ENCODE results near the gene FAM163B. TPM values are rescaled to one million over a fixed set of nuclear protein-coding genes. Genes with fewer than 3 reads are reported as not detected.

FAM163B gene
- total RNA-seq, 2 experiments from 2014 or later, result not detected

DNA sequence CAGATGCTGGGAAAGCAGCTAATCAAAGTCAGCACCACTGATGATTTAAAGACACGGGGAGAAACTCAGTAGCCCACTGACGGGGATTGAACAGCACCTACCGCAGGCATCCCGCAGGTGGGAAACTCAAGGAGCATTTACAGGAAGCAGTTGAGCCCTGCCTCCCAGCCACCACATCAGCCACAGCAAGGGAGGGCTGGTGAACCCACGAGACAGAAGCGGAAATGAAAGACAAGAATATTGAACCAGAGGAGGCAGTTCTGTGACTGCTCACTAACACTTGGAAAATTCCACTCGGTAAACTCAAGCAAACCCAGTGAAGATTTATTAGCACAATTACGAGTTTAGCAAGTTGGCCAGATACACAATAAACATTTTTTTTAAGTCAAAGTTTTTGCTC lies 10.6 kb upstream of the FAM163B start:
- peak overlapping the region; percentile 1 for H3K27ac Mint-ChIP-seq
- DNase-seq (peak; percentile 72), ATAC-seq (ENCODE audit: low read depth) (peak; percentile 80)
- H3K36me3 Mint-ChIP-seq, result peaks cover 3% of the 10 kb centered on the region
- H3K4me3 Mint-ChIP-seq, result peak overlapping the region; percentile 50
- POLR2A ChIA-PET, result no interaction called here
- peaks cover 31% of the 10 kb centered on the region for H3K4me1 Mint-ChIP-seq
- peaks cover 14% of the 10 kb centered on the region for H3K27me3 Mint-ChIP-seq
- H3K9me3 Mint-ChIP-seq, result peaks cover 5% of the 10 kb centered on the region

GRCh38 chr9:133618726-133619125 lies 9.5 kb upstream of the FAM163B start:
- POLR2A ChIA-PET, result no interaction called here
- no peak overlapping the region for H3K27ac Mint-ChIP-seq
- no peak for ATAC-seq (ENCODE audit: low read depth)
- H3K9me3 Mint-ChIP-seq, result peaks cover 2% of the 10 kb centered on the region
- H3K27me3 Mint-ChIP-seq, result peaks cover 18% of the 10 kb centered on the region
- no peak overlapping the region for H3K4me3 Mint-ChIP-seq
- peaks cover 31% of the 10 kb centered on the region for H3K4me1 Mint-ChIP-seq
- H3K36me3 Mint-ChIP-seq, result peaks cover 3% of the 10 kb centered on the region
- DNase-seq, result no peak

GRCh38 chr9:133616643-133617405 lies 7.6 kb upstream of the FAM163B start:
- Mint-ChIP-seq H3K4me1 (peaks cover 25% of the 10 kb centered on the region), H3K27me3 (peaks cover 29% of the 10 kb centered on the region), H3K36me3 (peaks cover 2% of the 10 kb centered on the region), H3K4me3 (no peak overlapping the region), H3K9me3 (peaks cover under 1% of the 10 kb centered on the region), H3K27ac (no peak overlapping the region)
- ATAC-seq (ENCODE audit: low read depth) (no peak), DNase-seq (no peak)
- POLR2A ChIA-PET, result no interaction called here

DNA sequence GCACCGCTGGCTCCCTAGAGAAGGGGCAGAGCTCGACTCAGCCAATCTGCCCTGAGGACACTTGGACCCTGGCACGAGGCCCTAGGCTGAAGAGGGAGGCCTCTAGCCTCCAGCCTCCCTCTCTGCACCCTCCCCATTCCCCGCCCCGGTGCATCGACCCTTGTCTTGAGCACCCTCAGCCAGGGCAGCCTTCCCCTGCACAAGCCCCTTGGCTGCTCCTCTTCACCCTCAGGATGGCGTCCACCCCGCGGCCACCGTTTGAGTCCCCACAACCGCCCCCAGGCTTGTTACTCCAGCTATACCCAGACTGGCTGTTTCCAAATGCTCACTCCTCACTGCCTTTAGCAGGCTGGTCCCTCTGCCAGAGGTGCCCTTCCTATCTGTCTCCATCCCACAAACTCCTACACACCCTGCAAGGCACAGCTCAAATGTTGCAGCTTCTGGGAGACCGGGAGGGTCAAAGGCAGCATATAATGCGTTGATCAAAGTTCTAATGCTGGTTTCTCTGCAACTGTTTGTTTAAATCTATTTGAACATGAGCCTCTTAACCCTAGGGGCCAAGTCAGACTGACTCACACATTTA lies 6.5 kb upstream of the FAM163B start:
- ATAC-seq (ENCODE audit: low read depth), result no peak
- H3K36me3 Mint-ChIP-seq, result no peaks in the 10 kb centered on the region
- POLR2A ChIA-PET, result no interaction called here
- peaks cover 40% of the 10 kb centered on the region for H3K27me3 Mint-ChIP-seq
- no peak overlapping the region for H3K4me3 Mint-ChIP-seq
- DNase-seq, result no peak
- H3K9me3 Mint-ChIP-seq, result no peaks in the 10 kb centered on the region
- peaks cover 17% of the 10 kb centered on the region for H3K4me1 Mint-ChIP-seq
- no peak overlapping the region for H3K27ac Mint-ChIP-seq

DNA sequence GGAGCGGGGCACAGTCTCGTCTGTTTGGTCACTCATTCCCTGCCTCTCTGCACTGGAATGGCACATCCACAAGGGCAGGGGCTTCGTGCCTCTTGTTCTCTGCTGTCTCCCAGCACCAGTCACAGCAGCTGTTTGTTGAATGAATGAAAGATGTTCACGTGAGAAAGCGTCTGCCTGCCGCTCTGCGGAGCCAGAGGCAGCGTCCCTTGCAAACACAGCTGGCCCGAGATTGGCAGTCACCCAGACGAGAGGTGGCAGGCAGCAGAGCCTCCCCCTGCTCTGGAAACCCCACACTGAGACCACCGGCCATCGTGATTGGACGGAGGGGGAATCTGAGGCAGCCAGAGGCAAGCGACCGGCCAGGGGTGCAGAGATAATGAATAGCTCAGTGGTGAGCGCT lies 6.0 kb upstream of the FAM163B start:
- POLR2A ChIA-PET, result no interaction called here
- H3K27ac Mint-ChIP-seq, result no peak overlapping the region
- H3K27me3 Mint-ChIP-seq, result peaks cover 45% of the 10 kb centered on the region
- ATAC-seq (ENCODE audit: low read depth), result no peak
- peaks cover 14% of the 10 kb centered on the region for H3K4me1 Mint-ChIP-seq
- no peaks in the 10 kb centered on the region for H3K36me3 Mint-ChIP-seq
- H3K4me3 Mint-ChIP-seq, result no peak overlapping the region
- no peaks in the 10 kb centered on the region for H3K9me3 Mint-ChIP-seq
- no peak for DNase-seq

- POLR2A ChIA-PET, result no interaction called here
- no peaks in the 10 kb centered on the region for H3K36me3 Mint-ChIP-seq
- H3K27ac Mint-ChIP-seq, result no peak overlapping the region
- DNase-seq (no peak), ATAC-seq (ENCODE audit: low read depth) (no peak)
- no peaks in the 10 kb centered on the region for H3K9me3 Mint-ChIP-seq
- H3K4me1 Mint-ChIP-seq, result peaks cover 9% of the 10 kb centered on the region
- H3K27me3 Mint-ChIP-seq, result peaks cover 49% of the 10 kb centered on the region
- H3K4me3 Mint-ChIP-seq, result no peak overlapping the region
These were observed 5.5 kb upstream of the FAM163B start for GRCh38 chr9:133614678-133615077.

DNA sequence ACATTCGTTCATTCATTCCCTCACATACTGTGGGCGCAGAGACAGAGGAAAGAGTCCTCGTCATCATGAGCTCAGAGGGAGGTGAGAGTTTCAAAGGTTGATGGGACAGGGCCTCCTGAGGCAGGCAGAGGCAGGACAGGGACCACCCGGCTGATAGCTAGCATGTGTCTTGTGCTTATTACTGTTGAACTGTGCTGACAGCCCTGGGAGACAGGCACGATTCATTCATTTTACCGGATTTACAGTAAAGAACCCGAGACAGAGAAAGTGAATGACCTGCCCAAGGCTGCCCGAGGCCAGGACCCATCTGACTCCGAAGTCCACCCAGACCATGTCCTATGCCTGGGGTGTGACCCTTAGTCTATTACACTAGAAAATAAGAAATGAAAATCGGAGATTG lies 4.9 kb upstream of the FAM163B start:
- H3K27me3 Mint-ChIP-seq, result peaks cover 52% of the 10 kb centered on the region

GRCh38 chr9:133613432-133613831 lies 4.2 kb upstream of the FAM163B start:
- Mint-ChIP-seq H3K4me3 (no peak overlapping the region), H3K4me1 (peaks cover 2% of the 10 kb centered on the region), H3K27me3 (peaks cover 50% of the 10 kb centered on the region), H3K27ac (no peak overlapping the region), H3K9me3 (no peaks in the 10 kb centered on the region), H3K36me3 (no peaks in the 10 kb centered on the region)
- no peak for DNase-seq
- POLR2A ChIA-PET, result no interaction called here
- no peak for ATAC-seq (ENCODE audit: low read depth)

More for the DNA sequence above, 4.9 kb upstream of the FAM163B start:
- H3K36me3 Mint-ChIP-seq, result no peaks in the 10 kb centered on the region
- POLR2A ChIA-PET, result no interaction called here
- H3K4me3 Mint-ChIP-seq, result no peak overlapping the region
- DNase-seq, result no peak
- H3K27ac Mint-ChIP-seq, result no peak overlapping the region
- peaks cover 5% of the 10 kb centered on the region for H3K4me1 Mint-ChIP-seq
- ATAC-seq (ENCODE audit: low read depth), result no peak
- no peaks in the 10 kb centered on the region for H3K9me3 Mint-ChIP-seq

GRCh38 chr9:133612816-133613215 lies 3.6 kb upstream of the FAM163B start:
- no peak overlapping the region for H3K27ac Mint-ChIP-seq
- peaks cover 51% of the 10 kb centered on the region for H3K27me3 Mint-ChIP-seq
- H3K9me3 Mint-ChIP-seq, result no peaks in the 10 kb centered on the region
- no peaks in the 10 kb centered on the region for H3K36me3 Mint-ChIP-seq
- H3K4me1 Mint-ChIP-seq, result peaks cover 2% of the 10 kb centered on the region
- no peak overlapping the region for H3K4me3 Mint-ChIP-seq
- POLR2A ChIA-PET, result no interaction called here
- ATAC-seq (ENCODE audit: low read depth) (no peak), DNase-seq (no peak)

GRCh38 chr9:133612051-133612450 lies 2.9 kb upstream of the FAM163B start:
- Mint-ChIP-seq H3K4me1 (no peaks in the 10 kb centered on the region), H3K9me3 (no peaks in the 10 kb centered on the region), H3K4me3 (no peak overlapping the region), H3K27ac (no peak overlapping the region), H3K36me3 (no peaks in the 10 kb centered on the region), H3K27me3 (peaks cover 55% of the 10 kb centered on the region)
- ATAC-seq (ENCODE audit: low read depth), result no peak
- POLR2A ChIA-PET, result no interaction called here
- no peak for DNase-seq

- DNase-seq (no peak), ATAC-seq (ENCODE audit: low read depth) (no peak)
- Mint-ChIP-seq H3K36me3 (no peaks in the 10 kb centered on the region), H3K4me1 (no peaks in the 10 kb centered on the region), H3K4me3 (no peak overlapping the region), H3K27ac (no peak overlapping the region), H3K27me3 (peaks cover 54% of the 10 kb centered on the region), H3K9me3 (no peaks in the 10 kb centered on the region)
- POLR2A ChIA-PET, result no interaction called here
These were observed 1.7 kb upstream of the FAM163B start for GRCh38 chr9:133610845-133611244.

- DNase-seq (no peak), ATAC-seq (ENCODE audit: low read depth) (no peak)
- H3K4me3 Mint-ChIP-seq, result no peak overlapping the region
- POLR2A ChIA-PET, result no interaction called here
- peaks cover 50% of the 10 kb centered on the region for H3K27me3 Mint-ChIP-seq
- H3K9me3 Mint-ChIP-seq, result no peaks in the 10 kb centered on the region
- no peaks in the 10 kb centered on the region for H3K36me3 Mint-ChIP-seq
- peaks cover 6% of the 10 kb centered on the region for H3K4me1 Mint-ChIP-seq
- H3K27ac Mint-ChIP-seq, result no peak overlapping the region
These were observed 300 bp downstream of the FAM163B start for GRCh38 chr9:133608889-133609288.

- no peak for ATAC-seq (ENCODE audit: low read depth)
- Mint-ChIP-seq H3K27ac (no peak overlapping the region), H3K4me3 (no peak overlapping the region), H3K36me3 (no peaks in the 10 kb centered on the region), H3K4me1 (peaks cover 6% of the 10 kb centered on the region), H3K9me3 (no peaks in the 10 kb centered on the region), H3K27me3 (peaks cover 47% of the 10 kb centered on the region)
- POLR2A ChIA-PET, result no interaction called here
- DNase-seq, result no peak
These were observed 807 bp downstream of the FAM163B start for GRCh38 chr9:133608382-133608781.

GRCh38 chr9:133607976-133608375 lies 1.2 kb downstream of the FAM163B start:
- no peaks in the 10 kb centered on the region for H3K36me3 Mint-ChIP-seq
- DNase-seq (no peak), ATAC-seq (ENCODE audit: low read depth) (no peak)
- peaks cover 6% of the 10 kb centered on the region for H3K4me1 Mint-ChIP-seq
- H3K27ac Mint-ChIP-seq, result no peak overlapping the region
- no peak overlapping the region for H3K4me3 Mint-ChIP-seq
- POLR2A ChIA-PET, result no interaction called here
- H3K9me3 Mint-ChIP-seq, result no peaks in the 10 kb centered on the region
- H3K27me3 Mint-ChIP-seq, result peaks cover 43% of the 10 kb centered on the region

Measured in activated naive CD8-positive, alpha-beta T cell treated with anti-CD3 and anti-CD28 coated beads, Interleukin-2, amount 10 ng/mL, durations not matched to agents 7 days and 5 days (primary cell).